SK-N-SH treated with all-trans-retinoic acid at 6 μM for 48 hours (cell line): ENCODE data around the gene TLR9.

Source experiments
- BACH2 ChIP-seq: fragments of 250-450 bp; sonication (Bioruptor Pico); IDR thresholded peaks from 2 replicates; pipeline ENCODE4 v1.9.0; 2021; ENCODE audit warnings: mild to moderate bottlenecking, borderline replicate concordance
- CSDC2 ChIP-seq: fragments of 250-450 bp; sonication (Bioruptor Pico); IDR thresholded peaks from 2 replicates; pipeline ENCODE4 v1.5.0; 2020; ENCODE audit warnings: mild to moderate bottlenecking, moderate library complexity
- PPARA ChIP-seq: fragments of 250-450 bp; sonication (Bioruptor Pico); IDR thresholded peaks from 2 replicates; pipeline ENCODE4 v1.5.0; 2020; ENCODE audit warnings: mild to moderate bottlenecking, borderline replicate concordance
- RARB ChIP-seq: fragments of 250-450 bp; sonication (Bioruptor Pico); IDR thresholded peaks from 2 replicates; pipeline ENCODE4 v1.8.0; 2021; ENCODE audit warnings: mild to moderate bottlenecking, moderate library complexity
- SNAI2 ChIP-seq: fragments of 250-450 bp; sonication (Bioruptor Pico); IDR thresholded peaks from 2 replicates; pipeline ENCODE4 v1.5.0; 2020; ENCODE audit warnings: mild to moderate bottlenecking, moderate library complexity
- ZC3H10 ChIP-seq: fragments of 250-450 bp; sonication (Bioruptor Pico); IDR thresholded peaks from 2 replicates; pipeline ENCODE4 v1.5.1; 2021; ENCODE audit warnings: mild to moderate bottlenecking, moderate library complexity
- ZFP3 ChIP-seq: fragments of 250-450 bp; sonication (Bioruptor Pico); IDR thresholded peaks from 2 replicates; pipeline ENCODE4 v1.5.0; 2020; ENCODE audit warnings: mild to moderate bottlenecking, moderate library complexity
- ZFP30 ChIP-seq: fragments of 450-650 bp; formaldehyde crosslinking; IDR thresholded peaks from 2 replicates; pipeline ENCODE4 v1.5.0; 2022; ENCODE audit warnings: mild to moderate bottlenecking, moderate library complexity
- TF ChIP-seq, protein P1 (sequence below): fragments of 250-450 bp; sonication (Bioruptor Pico); IDR thresholded peaks from 2 replicates; pipeline ENCODE4 v1.5.0; 2020; ENCODE audit warnings: mild to moderate bottlenecking, moderate library complexity
- TF ChIP-seq, protein P2 (sequence below): fragments of 250-450 bp; sonication (Bioruptor Pico); IDR thresholded peaks from 2 replicates; pipeline ENCODE4 v1.8.0; 2020; ENCODE audit warnings: mild to moderate bottlenecking, moderate library complexity, borderline replicate concordance
- TF ChIP-seq, protein P3 (sequence below): fragments of 250-450 bp; sonication (Bioruptor Pico); IDR thresholded peaks from 2 replicates; pipeline ENCODE4 v1.8.0; 2021; ENCODE audit warnings: low read depth, mild to moderate bottlenecking, moderate library complexity, borderline replicate concordance
- TF ChIP-seq, protein P4 (sequence below): fragments of 250-450 bp; sonication (Bioruptor Pico); IDR thresholded peaks from 2 replicates; pipeline ENCODE4 v1.5.1; 2020; ENCODE audit warnings: low read depth, mild to moderate bottlenecking, moderate library complexity
- TF ChIP-seq, protein P5 (sequence below): fragments of 250-450 bp; sonication (Bioruptor Pico); IDR thresholded peaks from 2 replicates; pipeline ENCODE4 v1.5.1; 2021; ENCODE audit warnings: mild to moderate bottlenecking, moderate library complexity

DNA sequence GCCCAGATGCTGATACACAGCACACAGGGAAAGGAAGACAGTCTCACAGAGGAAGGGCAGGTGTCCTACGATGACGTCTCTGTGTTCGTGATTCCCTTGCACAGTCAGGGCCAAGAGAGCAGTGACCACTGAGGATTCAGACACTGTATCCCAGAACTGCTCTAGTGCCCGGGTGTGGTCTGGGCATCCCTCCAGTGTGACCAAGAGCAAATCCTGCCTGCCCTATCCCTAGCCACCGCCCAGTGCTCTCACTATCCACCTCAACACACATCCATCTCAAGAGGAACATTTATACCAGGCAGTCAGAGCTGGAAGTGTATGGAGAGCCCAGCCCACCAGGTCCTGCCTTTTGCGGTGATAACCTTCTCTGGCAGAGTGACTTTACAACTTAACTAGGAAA, 24.2 kb upstream of the TLR9 start:
- TF ChIP-seq PPARA (CRISPR knock-in tag) (no peak), ZC3H10 (no peak), BACH2 (CRISPR knock-in tag) (no peak), CSDC2 (CRISPR knock-in tag) (no peak), ZFP30 (CRISPR knock-in tag) (no peak), RARB (CRISPR knock-in tag) (no peak), SNAI2 (CRISPR knock-in tag) (no peak), ZFP3 (CRISPR knock-in tag) (no peak)
- TF ChIP-seq, protein P1, sequence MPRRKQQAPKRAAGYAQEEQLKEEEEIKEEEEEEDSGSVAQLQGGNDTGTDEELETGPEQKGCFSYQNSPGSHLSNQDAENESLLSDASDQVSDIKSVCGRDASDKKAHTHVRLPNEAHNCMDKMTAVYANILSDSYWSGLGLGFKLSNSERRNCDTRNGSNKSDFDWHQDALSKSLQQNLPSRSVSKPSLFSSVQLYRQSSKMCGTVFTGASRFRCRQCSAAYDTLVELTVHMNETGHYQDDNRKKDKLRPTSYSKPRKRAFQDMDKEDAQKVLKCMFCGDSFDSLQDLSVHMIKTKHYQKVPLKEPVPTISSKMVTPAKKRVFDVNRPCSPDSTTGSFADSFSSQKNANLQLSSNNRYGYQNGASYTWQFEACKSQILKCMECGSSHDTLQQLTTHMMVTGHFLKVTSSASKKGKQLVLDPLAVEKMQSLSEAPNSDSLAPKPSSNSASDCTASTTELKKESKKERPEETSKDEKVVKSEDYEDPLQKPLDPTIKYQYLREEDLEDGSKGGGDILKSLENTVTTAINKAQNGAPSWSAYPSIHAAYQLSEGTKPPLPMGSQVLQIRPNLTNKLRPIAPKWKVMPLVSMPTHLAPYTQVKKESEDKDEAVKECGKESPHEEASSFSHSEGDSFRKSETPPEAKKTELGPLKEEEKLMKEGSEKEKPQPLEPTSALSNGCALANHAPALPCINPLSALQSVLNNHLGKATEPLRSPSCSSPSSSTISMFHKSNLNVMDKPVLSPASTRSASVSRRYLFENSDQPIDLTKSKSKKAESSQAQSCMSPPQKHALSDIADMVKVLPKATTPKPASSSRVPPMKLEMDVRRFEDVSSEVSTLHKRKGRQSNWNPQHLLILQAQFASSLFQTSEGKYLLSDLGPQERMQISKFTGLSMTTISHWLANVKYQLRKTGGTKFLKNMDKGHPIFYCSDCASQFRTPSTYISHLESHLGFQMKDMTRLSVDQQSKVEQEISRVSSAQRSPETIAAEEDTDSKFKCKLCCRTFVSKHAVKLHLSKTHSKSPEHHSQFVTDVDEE (CRISPR knock-in tag), result no peak
- TF ChIP-seq, protein P2, sequence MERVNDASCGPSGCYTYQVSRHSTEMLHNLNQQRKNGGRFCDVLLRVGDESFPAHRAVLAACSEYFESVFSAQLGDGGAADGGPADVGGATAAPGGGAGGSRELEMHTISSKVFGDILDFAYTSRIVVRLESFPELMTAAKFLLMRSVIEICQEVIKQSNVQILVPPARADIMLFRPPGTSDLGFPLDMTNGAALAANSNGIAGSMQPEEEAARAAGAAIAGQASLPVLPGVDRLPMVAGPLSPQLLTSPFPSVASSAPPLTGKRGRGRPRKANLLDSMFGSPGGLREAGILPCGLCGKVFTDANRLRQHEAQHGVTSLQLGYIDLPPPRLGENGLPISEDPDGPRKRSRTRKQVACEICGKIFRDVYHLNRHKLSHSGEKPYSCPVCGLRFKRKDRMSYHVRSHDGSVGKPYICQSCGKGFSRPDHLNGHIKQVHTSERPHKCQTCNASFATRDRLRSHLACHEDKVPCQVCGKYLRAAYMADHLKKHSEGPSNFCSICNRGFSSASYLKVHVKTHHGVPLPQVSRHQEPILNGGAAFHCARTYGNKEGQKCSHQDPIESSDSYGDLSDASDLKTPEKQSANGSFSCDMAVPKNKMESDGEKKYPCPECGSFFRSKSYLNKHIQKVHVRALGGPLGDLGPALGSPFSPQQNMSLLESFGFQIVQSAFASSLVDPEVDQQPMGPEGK, result no peak
- TF ChIP-seq, protein P3, sequence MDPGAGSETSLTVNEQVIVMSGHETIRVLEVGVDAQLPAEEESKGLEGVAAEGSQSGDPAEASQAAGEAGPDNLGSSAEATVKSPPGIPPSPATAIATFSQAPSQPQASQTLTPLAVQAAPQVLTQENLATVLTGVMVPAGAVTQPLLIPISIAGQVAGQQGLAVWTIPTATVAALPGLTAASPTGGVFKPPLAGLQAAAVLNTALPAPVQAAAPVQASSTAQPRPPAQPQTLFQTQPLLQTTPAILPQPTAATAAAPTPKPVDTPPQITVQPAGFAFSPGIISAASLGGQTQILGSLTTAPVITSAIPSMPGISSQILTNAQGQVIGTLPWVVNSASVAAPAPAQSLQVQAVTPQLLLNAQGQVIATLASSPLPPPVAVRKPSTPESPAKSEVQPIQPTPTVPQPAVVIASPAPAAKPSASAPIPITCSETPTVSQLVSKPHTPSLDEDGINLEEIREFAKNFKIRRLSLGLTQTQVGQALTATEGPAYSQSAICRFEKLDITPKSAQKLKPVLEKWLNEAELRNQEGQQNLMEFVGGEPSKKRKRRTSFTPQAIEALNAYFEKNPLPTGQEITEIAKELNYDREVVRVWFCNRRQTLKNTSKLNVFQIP (CRISPR knock-in tag), result no peak
- TF ChIP-seq, protein P4, sequence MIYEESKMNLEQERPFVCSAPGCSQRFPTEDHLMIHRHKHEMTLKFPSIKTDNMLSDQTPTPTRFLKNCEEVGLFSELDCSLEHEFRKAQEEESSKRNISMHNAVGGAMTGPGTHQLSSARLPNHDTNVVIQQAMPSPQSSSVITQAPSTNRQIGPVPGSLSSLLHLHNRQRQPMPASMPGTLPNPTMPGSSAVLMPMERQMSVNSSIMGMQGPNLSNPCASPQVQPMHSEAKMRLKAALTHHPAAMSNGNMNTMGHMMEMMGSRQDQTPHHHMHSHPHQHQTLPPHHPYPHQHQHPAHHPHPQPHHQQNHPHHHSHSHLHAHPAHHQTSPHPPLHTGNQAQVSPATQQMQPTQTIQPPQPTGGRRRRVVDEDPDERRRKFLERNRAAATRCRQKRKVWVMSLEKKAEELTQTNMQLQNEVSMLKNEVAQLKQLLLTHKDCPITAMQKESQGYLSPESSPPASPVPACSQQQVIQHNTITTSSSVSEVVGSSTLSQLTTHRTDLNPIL, result no peak
- TF ChIP-seq, protein P5, sequence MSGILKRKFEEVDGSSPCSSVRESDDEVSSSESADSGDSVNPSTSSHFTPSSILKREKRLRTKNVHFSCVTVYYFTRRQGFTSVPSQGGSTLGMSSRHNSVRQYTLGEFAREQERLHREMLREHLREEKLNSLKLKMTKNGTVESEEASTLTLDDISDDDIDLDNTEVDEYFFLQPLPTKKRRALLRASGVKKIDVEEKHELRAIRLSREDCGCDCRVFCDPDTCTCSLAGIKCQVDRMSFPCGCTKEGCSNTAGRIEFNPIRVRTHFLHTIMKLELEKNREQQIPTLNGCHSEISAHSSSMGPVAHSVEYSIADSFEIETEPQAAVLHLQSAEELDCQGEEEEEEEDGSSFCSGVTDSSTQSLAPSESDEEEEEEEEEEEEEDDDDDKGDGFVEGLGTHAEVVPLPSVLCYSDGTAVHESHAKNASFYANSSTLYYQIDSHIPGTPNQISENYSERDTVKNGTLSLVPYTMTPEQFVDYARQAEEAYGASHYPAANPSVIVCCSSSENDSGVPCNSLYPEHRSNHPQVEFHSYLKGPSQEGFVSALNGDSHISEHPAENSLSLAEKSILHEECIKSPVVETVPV (CRISPR knock-in tag), result no peak
